ENCODE measurements around the gene ARL5C. TPM values are rescaled to one million over a fixed set of nuclear protein-coding genes. Genes with fewer than 3 reads are reported as not detected.

ARL5C gene
- polyA plus RNA-seq, 1 donor from 2014 or later: not detected

GRCh38 chr17:39118674-39119419 is 47.1 kb downstream of the ARL5C start:
- H3K36me3 ChIP-seq (ENCODE audit: insufficient read depth, low read length): no peaks in the 10 kb centered on the region
- no peak overlapping the region for H2AFZ ChIP-seq (ENCODE audit: low read depth, low read length)
- no peak overlapping the region for H3K4me2 ChIP-seq (ENCODE audit: low read length)
- H3F3A ChIP-seq (ENCODE audit: insufficient read depth, low read length, poor library complexity, severe bottlenecking): no peaks in the 10 kb centered on the region
- no peaks in the 10 kb centered on the region for H3K9me3 ChIP-seq (ENCODE audit: low read length)
- H3K4me3 ChIP-seq (ENCODE audit: low read length): no peak overlapping the region
- TF ChIP-seq CTCF (IDR thresholded peaks at IDR 0.05; ENCODE audit: poor library complexity, severe bottlenecking): no peak
- no peak for TF ChIP-seq EZH2 (IDR thresholded peaks at IDR 0.05; ENCODE audit: borderline replicate concordance, insufficient read depth, low read length, poor library complexity, severe bottlenecking)
- TF ChIP-seq MXI1 (conservative IDR thresholded peaks at IDR 0.05; ENCODE audit: poor library complexity, severe bottlenecking): no peak
- TF ChIP-seq POLR2AphosphoS5 (IDR thresholded peaks at IDR 0.05): no peak
- no peak for TF ChIP-seq RAD21 (conservative IDR thresholded peaks at IDR 0.05)
- no peaks in the 10 kb centered on the region for H4K20me1 ChIP-seq (ENCODE audit: insufficient read depth)
- no peaks in the 10 kb centered on the region for H3K27me3 ChIP-seq (ENCODE audit: insufficient read depth, low read depth, low read length)
- H3K9me2 ChIP-seq (ENCODE audit: insufficient read depth, low read length): no peaks in the 10 kb centered on the region
- no peaks in the 10 kb centered on the region for H3K79me2 ChIP-seq (replicated peaks; ENCODE audit: insufficient read depth, low read length)
- no peak overlapping the region for H3K9ac ChIP-seq (ENCODE audit: low read length)
- H3K27ac ChIP-seq (ENCODE audit: low read length): no peak overlapping the region

- H3K27ac ChIP-seq (ENCODE audit: low read length): no peak overlapping the region
- no peak overlapping the region for H3K4me3 ChIP-seq (ENCODE audit: low read length)
- no peaks in the 10 kb centered on the region for H4K20me1 ChIP-seq (ENCODE audit: insufficient read depth)
- no peak overlapping the region for H3K4me2 ChIP-seq (ENCODE audit: low read length)
- H3K9me3 ChIP-seq (ENCODE audit: low read length): no peaks in the 10 kb centered on the region
- H3K79me2 ChIP-seq (replicated peaks; ENCODE audit: insufficient read depth, low read length): no peaks in the 10 kb centered on the region
- H3F3A ChIP-seq (ENCODE audit: insufficient read depth, low read length, poor library complexity, severe bottlenecking): no peaks in the 10 kb centered on the region
- H3K9ac ChIP-seq (ENCODE audit: low read length): no peak overlapping the region
- H3K9me2 ChIP-seq (ENCODE audit: insufficient read depth, low read length): no peaks in the 10 kb centered on the region
- no peak for TF ChIP-seq MXI1 (conservative IDR thresholded peaks at IDR 0.05; ENCODE audit: poor library complexity, severe bottlenecking)
- TF ChIP-seq EP300 (conservative IDR thresholded peaks at IDR 0.05; ENCODE audit: poor library complexity, severe bottlenecking): no peak
- TF ChIP-seq SMC3 (conservative IDR thresholded peaks at IDR 0.05; ENCODE audit: poor library complexity): no peak
- no peak for TF ChIP-seq TAF1 (IDR thresholded peaks at IDR 0.05; ENCODE audit: low read depth)
- no peak for TF ChIP-seq REST (IDR thresholded peaks at IDR 0.05; ENCODE audit: borderline replicate concordance)
- TF ChIP-seq POLR2AphosphoS5 (IDR thresholded peaks at IDR 0.05): no peak
- TF ChIP-seq CTCF (IDR thresholded peaks at IDR 0.05; ENCODE audit: poor library complexity, severe bottlenecking): no peak
- no peak for TF ChIP-seq RAD21 (conservative IDR thresholded peaks at IDR 0.05)
- TF ChIP-seq EZH2 (IDR thresholded peaks at IDR 0.05; ENCODE audit: borderline replicate concordance, insufficient read depth, low read length, poor library complexity, severe bottlenecking): no peak
- H2AFZ ChIP-seq (ENCODE audit: low read depth, low read length): no peak overlapping the region
- no peaks in the 10 kb centered on the region for H3K27me3 ChIP-seq (ENCODE audit: insufficient read depth, low read depth, low read length)
- no peaks in the 10 kb centered on the region for H3K36me3 ChIP-seq (ENCODE audit: insufficient read depth, low read length)
Observed at GRCh38 chr17:39116224-39116623, 49.7 kb downstream of the ARL5C start.
